Fibroblast of lung (primary cell): ENCODE measurements around the gene PLOD2.

ENCODE experiments used
- EZH2 ChIP-seq: IDR thresholded peaks from 2 replicates; pipeline ENCODE4 v1.5.1; 2012; ENCODE audit warnings: low read length, control low read depth, mild to moderate bottlenecking; ENCODE audit errors: missing control alignments
- TF ChIP-seq, protein P1 (sequence below), 2 donors: IDR thresholded peaks in 1 of 2; conservative IDR thresholded peaks in 1 of 2; 1 replicate in 1 of 2; 2 replicates in 1 of 2; pipeline ENCODE4 v1.5.1; 2011 to 2012; ENCODE audit warnings: low read length in 2 of 2, control low read depth in 1 of 2, inconsistent platforms in 1 of 2, low read depth in 1 of 2, mild to moderate bottlenecking in 1 of 2

- TF ChIP-seq, protein P1, sequence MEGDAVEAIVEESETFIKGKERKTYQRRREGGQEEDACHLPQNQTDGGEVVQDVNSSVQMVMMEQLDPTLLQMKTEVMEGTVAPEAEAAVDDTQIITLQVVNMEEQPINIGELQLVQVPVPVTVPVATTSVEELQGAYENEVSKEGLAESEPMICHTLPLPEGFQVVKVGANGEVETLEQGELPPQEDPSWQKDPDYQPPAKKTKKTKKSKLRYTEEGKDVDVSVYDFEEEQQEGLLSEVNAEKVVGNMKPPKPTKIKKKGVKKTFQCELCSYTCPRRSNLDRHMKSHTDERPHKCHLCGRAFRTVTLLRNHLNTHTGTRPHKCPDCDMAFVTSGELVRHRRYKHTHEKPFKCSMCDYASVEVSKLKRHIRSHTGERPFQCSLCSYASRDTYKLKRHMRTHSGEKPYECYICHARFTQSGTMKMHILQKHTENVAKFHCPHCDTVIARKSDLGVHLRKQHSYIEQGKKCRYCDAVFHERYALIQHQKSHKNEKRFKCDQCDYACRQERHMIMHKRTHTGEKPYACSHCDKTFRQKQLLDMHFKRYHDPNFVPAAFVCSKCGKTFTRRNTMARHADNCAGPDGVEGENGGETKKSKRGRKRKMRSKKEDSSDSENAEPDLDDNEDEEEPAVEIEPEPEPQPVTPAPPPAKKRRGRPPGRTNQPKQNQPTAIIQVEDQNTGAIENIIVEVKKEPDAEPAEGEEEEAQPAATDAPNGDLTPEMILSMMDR (conservative IDR thresholded peaks at IDR 0.05 in 1 of 2, IDR thresholded peaks at IDR 0.05 in 1 of 2; ENCODE audit: low read depth in 1 of 2, low read length in 2 of 2) = no peak
- no peak for TF ChIP-seq EZH2
Measured at GRCh38 chr3:146106986-146107385, 54.0 kb downstream of the PLOD2 start.
